Measurements from ENCODE around the gene ILKAP. TPM values are rescaled to one million over a fixed set of nuclear protein-coding genes. Genes with fewer than 3 reads are reported as not detected.

The ILKAP gene
- total and polyA plus RNA-seq, 2 of the 4 experiments (the other 2 are of a cell fraction), result 13.3 to 44.2 TPM

DNA sequence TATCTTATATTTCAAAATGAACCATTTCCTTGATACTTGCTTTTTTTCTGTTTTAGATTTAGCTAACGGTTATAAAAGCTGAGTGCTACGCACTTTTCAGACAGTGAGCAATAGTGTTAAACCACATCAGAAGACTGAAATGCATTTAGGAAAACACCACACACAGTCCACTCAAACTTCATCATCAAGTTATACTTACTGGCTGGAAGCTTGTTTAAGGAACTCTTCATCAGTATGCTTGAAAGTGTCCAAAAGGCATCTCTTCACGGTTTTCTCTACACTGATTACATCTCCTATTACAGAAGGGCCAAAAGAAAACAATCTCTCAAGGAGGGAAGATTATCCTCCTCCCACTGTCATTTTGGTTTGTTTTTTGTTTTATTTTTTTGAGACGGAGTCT, 19.7 kb downstream of the ILKAP start:
- Histone ChIP-seq H2BK5ac (ENCODE audit: low read depth, low read length, poor library complexity, severe bottlenecking) (no peak overlapping the region), H2AK9ac (replicated peaks; ENCODE audit: low read depth, low read length, poor library complexity) (no peak overlapping the region), H3K9me1 (ENCODE audit: insufficient read depth, low read length) (peaks cover 7% of the 10 kb centered on the region), H4K91ac (ENCODE audit: insufficient read depth, low read depth, low read length) (no peak overlapping the region), H4K8ac (ENCODE audit: low read depth in 2 of 2, low read length in 2 of 2) (no peak overlapping the region), H3K9me3 (ENCODE audit: control insufficient read depth, insufficient read depth, low read length) (no peaks in the 10 kb centered on the region), H2AK5ac (ENCODE audit: low read depth, low read length) (no peak overlapping the region), H2BK20ac (ENCODE audit: low read depth, low read length) (no peak overlapping the region), H3K79me1 (ENCODE audit: low read depth in 1 of 2, low read length in 2 of 2) (peaks cover 32 to 60% of the 10 kb centered on the region in 2 experiments), H3K9ac (ENCODE audit: low read depth, low read length) (no peak overlapping the region), H3K23ac (ENCODE audit: low read depth, low read length) (no peak overlapping the region), H2AFZ (replicated peaks; ENCODE audit: low read length, poor library complexity) (no peak overlapping the region), H3K27me3 (ENCODE audit: control insufficient read depth, insufficient read depth, low read length) (no peaks in the 10 kb centered on the region), H3K27ac (ENCODE audit: insufficient read depth, low read length) (no peak overlapping the region), H2BK15ac (ENCODE audit: low read depth, low read length) (no peak overlapping the region), H4K20me1 (ENCODE audit: insufficient read depth, low read length) (peaks cover 16% of the 10 kb centered on the region; the same call in 1 of the 2 replicates), H4K5ac (ENCODE audit: low read depth, low read length) (no peak overlapping the region), H3K4ac (ENCODE audit: low read depth, low read length) (no peak overlapping the region), H3K4me3 (ENCODE audit: insufficient read depth, low read depth, low read length) (no peak overlapping the region), H3K14ac (replicated peaks; ENCODE audit: low read depth, low read length) (no peak overlapping the region), H3K4me2 (ENCODE audit: low read depth, low read length) (peak overlapping the region; percentile 40; the same call in 1 of the 2 replicates), H2BK120ac (ENCODE audit: low read depth, low read length) (no peak overlapping the region), H3K56ac (ENCODE audit: extremely low read depth, insufficient read depth, low read length) (no peak overlapping the region), H3K36me3 (ENCODE audit: control insufficient read depth, insufficient read depth, low read length) (peaks cover 69% of the 10 kb centered on the region), H3K4me1 (ENCODE audit: control insufficient read depth, insufficient read depth, low read length) (peaks cover 10% of the 10 kb centered on the region), H3K18ac (ENCODE audit: low read depth, low read length) (no peak overlapping the region)
- dilution Hi-C loops (cut with HindIII; ENCODE audit: low sequenced_read_pairs, unreplicated experiment), result no loop called here
- no TSS peak for BruUV-seq (replicated peaks)
- ATAC-seq (ENCODE audit: low read depth) (peak; percentile 86), DNase-seq (peak; percentile 47)
- intact Hi-C loops (cut with micrococcal nuclease), result no loop called here
- in situ Hi-C loops (cut with MboI; ENCODE audit: low sequenced_read_pairs), result no loop called here
- WGBS, 2 experiments (ENCODE audit: extremely low coverage in 2 of 2, insufficient read length in 1 of 2), result no CpG with 5 or more reads among the region's 4 CpGs
- POLR2A ChIA-PET (ENCODE audit: unreplicated experiment), result no interaction called here
- TF ChIP-seq, protein P1, sequence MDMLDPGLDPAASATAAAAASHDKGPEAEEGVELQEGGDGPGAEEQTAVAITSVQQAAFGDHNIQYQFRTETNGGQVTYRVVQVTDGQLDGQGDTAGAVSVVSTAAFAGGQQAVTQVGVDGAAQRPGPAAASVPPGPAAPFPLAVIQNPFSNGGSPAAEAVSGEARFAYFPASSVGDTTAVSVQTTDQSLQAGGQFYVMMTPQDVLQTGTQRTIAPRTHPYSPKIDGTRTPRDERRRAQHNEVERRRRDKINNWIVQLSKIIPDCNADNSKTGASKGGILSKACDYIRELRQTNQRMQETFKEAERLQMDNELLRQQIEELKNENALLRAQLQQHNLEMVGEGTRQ (IDR thresholded peaks at IDR 0.05; ENCODE audit: low read depth, low read length), result no peak
- no peak for TF ChIP-seq MAFK (IDR thresholded peaks at IDR 0.05; ENCODE audit: low read depth, low read length)
- TF ChIP-seq MAZ (IDR thresholded peaks at IDR 0.05; ENCODE audit: borderline replicate concordance, low read depth, low read length), result no peak
- no peak for TF ChIP-seq RFX5 (IDR thresholded peaks at IDR 0.05; ENCODE audit: low read depth, low read length)
- no peak for TF ChIP-seq POLR2A (IDR thresholded peaks at IDR 0.05; ENCODE audit: low read depth, low read length)
- TF ChIP-seq NFE2L2 (IDR thresholded peaks at IDR 0.05; ENCODE audit: low read depth, low read length), result no peak
- no peak for TF ChIP-seq CEBPB (IDR thresholded peaks at IDR 0.05; ENCODE audit: low read depth, low read length)
- TF ChIP-seq, protein P2, sequence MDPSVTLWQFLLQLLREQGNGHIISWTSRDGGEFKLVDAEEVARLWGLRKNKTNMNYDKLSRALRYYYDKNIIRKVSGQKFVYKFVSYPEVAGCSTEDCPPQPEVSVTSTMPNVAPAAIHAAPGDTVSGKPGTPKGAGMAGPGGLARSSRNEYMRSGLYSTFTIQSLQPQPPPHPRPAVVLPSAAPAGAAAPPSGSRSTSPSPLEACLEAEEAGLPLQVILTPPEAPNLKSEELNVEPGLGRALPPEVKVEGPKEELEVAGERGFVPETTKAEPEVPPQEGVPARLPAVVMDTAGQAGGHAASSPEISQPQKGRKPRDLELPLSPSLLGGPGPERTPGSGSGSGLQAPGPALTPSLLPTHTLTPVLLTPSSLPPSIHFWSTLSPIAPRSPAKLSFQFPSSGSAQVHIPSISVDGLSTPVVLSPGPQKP (IDR thresholded peaks at IDR 0.05; ENCODE audit: borderline replicate concordance, low read depth, low read length), result no peak
- TF ChIP-seq CHD1 (IDR thresholded peaks at IDR 0.05; ENCODE audit: low read depth, low read length), result no peak
- no peak for TF ChIP-seq RCOR1 (IDR thresholded peaks at IDR 0.05; ENCODE audit: insufficient replicate concordance, low read length)
- no peak for TF ChIP-seq MXI1 (IDR thresholded peaks at IDR 0.05; ENCODE audit: borderline replicate concordance, low read depth, low read length)
- TF ChIP-seq, protein P3, sequence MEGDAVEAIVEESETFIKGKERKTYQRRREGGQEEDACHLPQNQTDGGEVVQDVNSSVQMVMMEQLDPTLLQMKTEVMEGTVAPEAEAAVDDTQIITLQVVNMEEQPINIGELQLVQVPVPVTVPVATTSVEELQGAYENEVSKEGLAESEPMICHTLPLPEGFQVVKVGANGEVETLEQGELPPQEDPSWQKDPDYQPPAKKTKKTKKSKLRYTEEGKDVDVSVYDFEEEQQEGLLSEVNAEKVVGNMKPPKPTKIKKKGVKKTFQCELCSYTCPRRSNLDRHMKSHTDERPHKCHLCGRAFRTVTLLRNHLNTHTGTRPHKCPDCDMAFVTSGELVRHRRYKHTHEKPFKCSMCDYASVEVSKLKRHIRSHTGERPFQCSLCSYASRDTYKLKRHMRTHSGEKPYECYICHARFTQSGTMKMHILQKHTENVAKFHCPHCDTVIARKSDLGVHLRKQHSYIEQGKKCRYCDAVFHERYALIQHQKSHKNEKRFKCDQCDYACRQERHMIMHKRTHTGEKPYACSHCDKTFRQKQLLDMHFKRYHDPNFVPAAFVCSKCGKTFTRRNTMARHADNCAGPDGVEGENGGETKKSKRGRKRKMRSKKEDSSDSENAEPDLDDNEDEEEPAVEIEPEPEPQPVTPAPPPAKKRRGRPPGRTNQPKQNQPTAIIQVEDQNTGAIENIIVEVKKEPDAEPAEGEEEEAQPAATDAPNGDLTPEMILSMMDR (conservative IDR thresholded peaks at IDR 0.05; ENCODE audit: low read depth, low read length), result no peak
- no peak for TF ChIP-seq RAD21 (IDR thresholded peaks at IDR 0.05; ENCODE audit: low read length)
- no peak for TF ChIP-seq SMC3 (IDR thresholded peaks at IDR 0.05; ENCODE audit: low read depth, low read length)
- no peak for TF ChIP-seq FOS (IDR thresholded peaks at IDR 0.05; ENCODE audit: low read depth, low read length)
- no peak for TF ChIP-seq BHLHE40 (IDR thresholded peaks at IDR 0.05; ENCODE audit: low read depth, low read length)
- CTCF ChIA-PET, result no interaction called here
